ENCODE data around the gene PCDH9. TPM values are rescaled to one million over a fixed set of nuclear protein-coding genes. Genes with fewer than 3 reads are reported as not detected.
A peak's percentile ranks its signal among the peaks of the same experiment; 100 is the strongest.

The PCDH9 gene
- total RNA-seq, 2 experiments from 2014 or later, result 0.14 to 0.17 TPM

DNA sequence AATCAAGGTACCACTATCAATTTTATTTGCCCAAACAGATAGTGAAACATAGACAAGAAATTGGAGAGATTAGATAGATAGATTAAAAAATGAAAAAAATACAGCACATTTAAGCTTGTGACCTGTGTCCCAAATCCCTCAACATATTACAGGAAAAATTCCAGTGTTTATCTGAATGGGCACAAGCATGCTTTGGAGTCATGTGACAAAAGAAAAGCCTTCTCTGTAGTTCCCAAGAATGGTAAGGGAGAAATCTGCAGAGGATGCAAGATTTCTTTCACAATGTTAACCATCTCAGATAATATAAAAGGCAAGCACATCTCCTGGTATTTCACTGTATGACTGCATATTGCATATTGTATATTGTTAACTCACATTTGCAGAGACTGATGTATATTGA, 168.0 kb downstream of the PCDH9 start:
- Mint-ChIP-seq H3K4me1 (no peaks in the 10 kb centered on the region), H3K36me3 (no peaks in the 10 kb centered on the region), H3K9me3 (no peaks in the 10 kb centered on the region), H3K4me3 (no peak overlapping the region), H3K27ac (no peak overlapping the region), H3K27me3 (no peaks in the 10 kb centered on the region)
- ATAC-seq (ENCODE audit: low read depth) (no peak), DNase-seq (no peak)
- POLR2A ChIA-PET, result no interaction called here

DNA sequence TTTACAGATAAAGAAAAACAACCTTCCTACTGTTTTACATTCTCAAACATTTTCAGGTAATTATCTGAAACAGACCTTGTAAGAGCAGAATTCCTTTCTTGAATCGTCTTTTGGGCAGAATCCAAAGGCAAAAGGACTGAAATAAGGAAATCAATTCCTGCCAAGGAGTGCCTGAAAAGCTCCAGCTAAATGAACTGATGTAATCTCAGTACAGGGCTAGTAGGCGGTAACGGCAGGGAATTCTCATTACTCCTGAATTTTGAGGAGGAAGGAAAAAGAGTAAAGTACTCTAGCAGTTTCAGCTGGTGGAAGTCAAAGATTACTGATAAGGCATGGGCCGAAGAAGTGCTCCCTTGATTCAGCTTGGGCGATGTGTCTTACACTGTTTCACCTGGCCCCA, 168.4 kb downstream of the PCDH9 start:
- no peaks in the 10 kb centered on the region for H3K9me3 Mint-ChIP-seq
- ATAC-seq (ENCODE audit: low read depth), result no peak
- H3K27ac Mint-ChIP-seq, result no peak overlapping the region
- H3K4me3 Mint-ChIP-seq, result no peak overlapping the region
- H3K4me1 Mint-ChIP-seq, result no peaks in the 10 kb centered on the region
- H3K36me3 Mint-ChIP-seq, result no peaks in the 10 kb centered on the region
- no peaks in the 10 kb centered on the region for H3K27me3 Mint-ChIP-seq
- POLR2A ChIA-PET, result no interaction called here
- no peak for DNase-seq

DNA sequence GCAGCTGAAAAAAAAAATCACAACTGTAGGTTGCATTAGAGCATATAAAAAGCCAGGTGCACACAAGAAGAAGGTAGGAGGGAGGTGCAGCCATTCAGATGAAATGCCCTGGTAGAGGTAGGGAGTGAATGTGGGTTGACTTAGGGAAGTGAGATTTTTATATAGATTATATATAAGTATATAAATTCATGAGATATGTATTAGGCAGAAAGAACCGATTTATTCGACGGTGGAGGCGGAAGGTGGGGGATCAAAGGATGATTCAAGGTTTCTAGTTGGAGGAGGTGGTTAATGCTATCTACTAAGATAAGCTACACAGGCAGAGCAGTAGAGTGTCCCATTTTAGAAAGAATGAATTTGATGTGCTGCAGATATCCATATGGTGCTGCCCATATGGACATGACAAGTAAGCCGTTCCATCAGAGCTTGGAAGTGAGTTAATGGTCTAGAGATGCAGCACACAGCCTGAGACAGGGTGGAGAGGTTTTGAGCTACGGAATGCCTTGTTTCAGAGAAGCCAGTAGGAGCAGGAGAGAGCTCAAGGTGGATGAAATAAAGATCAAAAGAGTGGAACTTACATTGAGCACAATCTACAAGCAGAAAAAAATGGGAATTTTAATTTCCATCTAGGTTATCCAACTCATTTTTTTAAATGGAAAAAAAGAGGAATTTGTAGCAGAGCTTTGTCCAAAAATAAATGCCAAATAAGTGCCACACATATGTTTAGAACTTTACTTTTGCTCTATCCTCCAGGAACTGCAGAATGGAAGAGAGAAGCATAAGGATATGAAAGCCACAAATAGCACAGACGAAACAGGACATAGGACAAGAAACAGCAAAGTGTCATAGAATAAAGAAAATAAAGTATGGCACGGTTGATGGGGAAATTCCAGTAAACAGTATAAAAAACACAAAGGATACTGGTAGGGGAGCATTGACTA, 177.3 kb downstream of the PCDH9 start:
- Mint-ChIP-seq H3K9me3 (no peaks in the 10 kb centered on the region), H3K27me3 (no peaks in the 10 kb centered on the region), H3K27ac (no peak overlapping the region), H3K4me1 (peaks cover 4% of the 10 kb centered on the region), H3K36me3 (no peaks in the 10 kb centered on the region), H3K4me3 (no peak overlapping the region)
- DNase-seq (no peak), ATAC-seq (ENCODE audit: low read depth) (no peak)
- POLR2A ChIA-PET, result no interaction called here

DNA sequence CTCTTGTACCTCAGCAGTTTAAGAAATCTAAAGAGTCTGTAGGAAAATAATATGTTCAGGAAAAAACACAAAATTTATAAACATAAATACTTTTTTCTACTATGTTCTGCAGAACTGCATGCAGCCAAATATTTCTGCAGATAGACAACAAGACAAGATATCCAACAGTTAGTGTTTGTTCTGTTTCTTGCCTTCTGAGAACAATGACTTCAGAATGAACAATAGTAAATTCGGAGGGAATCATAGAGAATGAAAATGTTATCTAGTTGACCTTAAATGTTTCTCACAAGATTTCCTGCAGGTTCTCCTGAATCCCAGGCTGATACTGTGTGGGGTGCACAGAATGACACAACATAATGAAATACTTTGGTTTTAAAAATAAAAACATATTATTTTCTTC, 180.4 kb downstream of the PCDH9 start:
- Mint-ChIP-seq H3K27me3 (peaks cover 2% of the 10 kb centered on the region), H3K4me3 (no peak overlapping the region), H3K27ac (no peak overlapping the region), H3K9me3 (no peaks in the 10 kb centered on the region), H3K4me1 (peaks cover 4% of the 10 kb centered on the region), H3K36me3 (no peaks in the 10 kb centered on the region)
- POLR2A ChIA-PET, result no interaction called here
- no peak for ATAC-seq (ENCODE audit: low read depth)
- DNase-seq, result no peak

DNA sequence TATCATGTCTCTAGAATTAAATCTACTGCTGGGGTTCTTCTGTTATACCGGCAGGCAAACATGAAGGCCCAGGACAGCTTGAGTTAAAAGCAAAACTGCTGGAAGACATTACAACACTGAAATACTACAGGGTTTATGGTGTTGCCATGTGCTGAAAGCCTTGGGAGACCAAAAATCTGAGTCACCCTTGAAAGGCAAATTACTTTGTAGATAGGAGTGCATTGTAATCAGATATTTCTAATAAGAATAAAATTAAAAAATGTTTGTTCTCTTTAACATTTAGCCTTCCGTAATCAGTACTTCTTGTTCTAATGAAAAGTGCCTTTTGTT, 181.3 kb downstream of the PCDH9 start:
- DNase-seq (no peak), ATAC-seq (ENCODE audit: low read depth) (no peak)
- Mint-ChIP-seq H3K4me1 (peaks cover 4% of the 10 kb centered on the region), H3K4me3 (no peak overlapping the region), H3K27me3 (peaks cover 2% of the 10 kb centered on the region), H3K36me3 (no peaks in the 10 kb centered on the region), H3K27ac (no peak overlapping the region), H3K9me3 (no peaks in the 10 kb centered on the region)
- POLR2A ChIA-PET, result no interaction called here

DNA sequence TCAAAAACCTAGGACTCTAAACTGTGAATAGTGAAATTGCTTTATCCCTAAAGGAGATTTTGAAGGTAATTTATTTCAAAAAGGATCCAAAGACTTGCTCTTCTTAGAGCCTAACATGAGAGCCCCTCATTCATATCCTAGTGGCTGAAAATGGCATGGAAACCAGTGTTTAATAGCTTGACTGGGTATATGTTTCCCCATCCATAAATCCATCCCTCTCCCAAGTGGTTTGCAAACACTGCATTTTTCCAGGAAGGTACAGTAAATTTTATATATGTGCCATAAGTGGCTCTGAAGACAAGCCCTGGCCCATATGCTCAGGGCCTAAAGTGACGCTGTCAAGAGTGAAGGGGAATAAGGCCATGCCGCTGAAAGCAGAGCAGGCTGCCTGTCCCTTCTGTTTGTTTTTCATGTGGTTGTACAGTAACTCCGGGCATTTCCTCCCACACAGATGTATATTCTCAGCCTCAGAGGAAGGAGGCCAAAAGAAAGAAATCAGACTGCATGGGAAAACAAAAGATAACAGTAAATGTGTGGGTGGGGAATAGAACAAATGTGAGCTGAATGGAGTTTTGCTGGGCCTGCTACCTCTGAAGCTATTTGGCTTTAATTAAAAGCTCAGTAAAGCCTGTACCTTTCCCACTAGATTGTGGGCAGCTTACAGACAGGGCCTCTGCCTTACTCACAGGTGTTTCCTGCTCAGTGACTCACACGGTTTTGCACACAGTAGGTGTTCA, 181.9 kb downstream of the PCDH9 start:
- POLR2A ChIA-PET, result no interaction called here
- peak; percentile 26 for ATAC-seq (ENCODE audit: low read depth)
- Mint-ChIP-seq H3K36me3 (no peaks in the 10 kb centered on the region), H3K9me3 (no peaks in the 10 kb centered on the region), H3K27me3 (peaks cover 2% of the 10 kb centered on the region), H3K4me3 (no peak overlapping the region), H3K4me1 (peaks cover 4% of the 10 kb centered on the region), H3K27ac (no peak overlapping the region)
- no peak for DNase-seq

DNA sequence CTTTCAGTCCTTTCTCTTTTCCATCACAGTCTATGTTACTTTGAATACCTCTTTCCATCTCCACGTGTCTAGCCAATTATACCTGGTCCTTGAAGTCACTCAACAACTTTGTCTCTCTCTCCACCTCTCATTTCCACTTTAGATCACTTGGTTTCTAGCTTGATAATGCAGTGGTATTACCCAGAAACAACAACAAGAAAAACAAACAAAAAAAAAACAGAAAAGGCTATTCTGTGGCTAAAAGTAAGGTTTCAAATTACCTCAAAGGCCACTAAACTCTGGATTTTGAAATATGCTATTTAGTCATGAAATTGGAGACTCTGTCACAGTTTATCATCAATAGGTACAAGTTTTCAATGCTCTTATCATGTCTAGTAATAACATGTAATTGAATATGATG, 184.8 kb downstream of the PCDH9 start:
- Mint-ChIP-seq H3K27me3 (peaks cover 2% of the 10 kb centered on the region), H3K27ac (no peak overlapping the region), H3K36me3 (no peaks in the 10 kb centered on the region), H3K4me3 (no peak overlapping the region), H3K9me3 (no peaks in the 10 kb centered on the region), H3K4me1 (peaks cover 4% of the 10 kb centered on the region)
- POLR2A ChIA-PET, result no interaction called here
- DNase-seq (no peak), ATAC-seq (ENCODE audit: low read depth) (no peak)

DNA sequence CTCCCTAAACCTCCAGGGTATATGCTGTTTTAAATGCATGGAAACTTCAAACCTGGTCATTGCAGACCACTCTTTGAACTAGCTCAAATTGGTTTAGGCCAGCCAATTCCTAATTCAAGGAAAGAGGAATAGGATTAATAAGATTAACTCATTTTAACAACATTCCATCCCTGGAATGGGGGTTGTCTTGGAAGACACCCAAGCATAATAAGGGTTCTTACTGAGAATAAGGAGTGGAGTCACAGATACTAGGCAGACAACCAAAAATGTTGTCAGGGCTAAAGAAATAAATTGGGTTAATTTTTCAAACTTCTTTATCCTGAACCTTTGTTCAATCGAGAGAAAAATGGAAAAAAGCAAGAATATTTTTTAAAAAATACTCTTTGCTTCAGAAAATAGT, 186.2 kb downstream of the PCDH9 start:
- no peak overlapping the region for H3K4me3 Mint-ChIP-seq
- POLR2A ChIA-PET, result no interaction called here
- ATAC-seq (ENCODE audit: low read depth), result no peak
- no peaks in the 10 kb centered on the region for H3K9me3 Mint-ChIP-seq
- peaks cover 4% of the 10 kb centered on the region for H3K4me1 Mint-ChIP-seq
- H3K27me3 Mint-ChIP-seq, result peaks cover 2% of the 10 kb centered on the region
- H3K27ac Mint-ChIP-seq, result no peak overlapping the region
- DNase-seq, result no peak
- H3K36me3 Mint-ChIP-seq, result no peaks in the 10 kb centered on the region

DNA sequence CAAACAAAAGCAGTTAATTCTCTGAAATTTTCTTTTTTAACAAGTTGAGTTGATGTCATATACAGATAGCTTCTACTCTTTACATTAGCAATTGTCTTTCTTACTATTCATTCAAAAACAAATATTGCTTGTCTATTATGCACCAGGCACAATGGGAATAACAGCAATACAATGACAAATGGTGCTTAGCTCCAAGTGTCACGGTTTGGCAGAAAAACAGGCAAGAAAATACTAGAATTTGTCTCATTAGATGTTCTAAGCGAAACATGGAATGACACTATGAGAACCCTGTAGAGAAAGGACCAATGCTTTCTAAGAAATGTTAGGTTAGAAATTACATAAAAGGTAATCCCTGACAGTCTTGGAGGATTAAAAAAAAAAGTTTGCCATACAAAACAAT, 187.6 kb downstream of the PCDH9 start:
- Mint-ChIP-seq H3K27me3 (peaks cover 2% of the 10 kb centered on the region), H3K4me3 (no peak overlapping the region), H3K36me3 (no peaks in the 10 kb centered on the region), H3K27ac (no peak overlapping the region), H3K4me1 (no peaks in the 10 kb centered on the region), H3K9me3 (no peaks in the 10 kb centered on the region)
- no peak for ATAC-seq (ENCODE audit: low read depth)
- POLR2A ChIA-PET, result no interaction called here
- DNase-seq, result no peak

DNA sequence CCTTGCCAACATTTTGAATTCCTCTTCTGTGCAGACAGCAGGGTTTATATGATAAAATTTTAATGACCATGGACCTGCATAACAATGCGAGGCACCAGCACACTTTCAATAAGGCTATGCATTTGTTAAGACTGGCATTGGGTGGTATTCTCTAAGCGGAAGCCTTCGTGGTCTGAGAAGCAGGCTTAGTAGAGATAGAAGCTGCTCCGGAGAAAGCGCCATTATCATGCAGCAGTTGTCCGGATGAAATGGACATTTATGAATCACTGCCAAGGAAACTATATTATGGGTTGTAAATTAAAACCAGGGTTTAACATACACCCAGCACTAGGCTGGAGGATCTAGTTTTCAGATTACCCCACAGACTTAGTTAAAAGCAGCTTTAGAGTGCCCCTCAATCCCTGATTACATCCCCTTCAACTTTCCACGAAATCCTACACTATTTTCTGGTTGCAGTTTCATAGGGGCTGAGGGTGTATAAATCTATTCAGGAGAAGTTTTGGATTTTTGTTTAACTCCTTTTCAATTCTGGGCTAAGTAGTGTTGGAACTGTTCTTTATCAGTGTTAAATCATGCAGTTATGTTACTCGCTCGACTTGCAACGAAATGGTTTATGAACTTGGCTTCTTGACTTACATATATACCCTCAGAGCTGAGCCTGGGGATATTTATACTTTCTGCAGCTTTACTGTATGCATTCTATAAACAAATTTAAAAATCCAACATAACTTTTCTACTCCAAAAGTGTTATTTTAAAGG, 193.3 kb downstream of the PCDH9 start:
- DNase-seq, result no peak
- no peaks in the 10 kb centered on the region for H3K36me3 Mint-ChIP-seq
- no peak overlapping the region for H3K27ac Mint-ChIP-seq
- H3K4me1 Mint-ChIP-seq, result no peaks in the 10 kb centered on the region
- no peak for ATAC-seq (ENCODE audit: low read depth)
- POLR2A ChIA-PET, result no interaction called here
- H3K9me3 Mint-ChIP-seq, result no peaks in the 10 kb centered on the region
- no peaks in the 10 kb centered on the region for H3K27me3 Mint-ChIP-seq
- H3K4me3 Mint-ChIP-seq, result no peak overlapping the region

DNA sequence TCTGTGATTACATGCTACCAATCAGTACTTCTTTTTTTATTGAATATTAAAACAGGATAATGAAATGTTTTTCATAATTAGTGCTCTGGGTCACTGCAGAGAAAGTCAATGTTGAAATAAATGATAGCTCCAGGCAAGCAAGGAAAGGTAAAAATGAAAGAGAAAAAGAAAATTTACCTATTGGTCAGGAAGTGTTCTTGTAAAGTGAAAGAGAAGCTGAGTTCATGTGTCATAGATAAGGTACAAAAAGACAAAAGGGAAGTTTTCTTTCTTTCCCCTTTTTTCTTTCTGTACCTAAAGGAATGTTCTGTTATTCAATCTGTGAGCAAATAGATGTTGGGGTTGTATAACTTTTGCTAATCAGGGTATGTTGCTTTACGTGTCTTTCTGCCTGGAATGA, 197.0 kb downstream of the PCDH9 start:
- H3K4me3 Mint-ChIP-seq, result no peak overlapping the region
- H3K27ac Mint-ChIP-seq, result no peak overlapping the region
- no peaks in the 10 kb centered on the region for H3K36me3 Mint-ChIP-seq
- DNase-seq (no peak), ATAC-seq (ENCODE audit: low read depth) (no peak)
- POLR2A ChIA-PET, result no interaction called here
- H3K9me3 Mint-ChIP-seq, result no peaks in the 10 kb centered on the region
- H3K27me3 Mint-ChIP-seq, result no peaks in the 10 kb centered on the region
- H3K4me1 Mint-ChIP-seq, result no peaks in the 10 kb centered on the region

DNA sequence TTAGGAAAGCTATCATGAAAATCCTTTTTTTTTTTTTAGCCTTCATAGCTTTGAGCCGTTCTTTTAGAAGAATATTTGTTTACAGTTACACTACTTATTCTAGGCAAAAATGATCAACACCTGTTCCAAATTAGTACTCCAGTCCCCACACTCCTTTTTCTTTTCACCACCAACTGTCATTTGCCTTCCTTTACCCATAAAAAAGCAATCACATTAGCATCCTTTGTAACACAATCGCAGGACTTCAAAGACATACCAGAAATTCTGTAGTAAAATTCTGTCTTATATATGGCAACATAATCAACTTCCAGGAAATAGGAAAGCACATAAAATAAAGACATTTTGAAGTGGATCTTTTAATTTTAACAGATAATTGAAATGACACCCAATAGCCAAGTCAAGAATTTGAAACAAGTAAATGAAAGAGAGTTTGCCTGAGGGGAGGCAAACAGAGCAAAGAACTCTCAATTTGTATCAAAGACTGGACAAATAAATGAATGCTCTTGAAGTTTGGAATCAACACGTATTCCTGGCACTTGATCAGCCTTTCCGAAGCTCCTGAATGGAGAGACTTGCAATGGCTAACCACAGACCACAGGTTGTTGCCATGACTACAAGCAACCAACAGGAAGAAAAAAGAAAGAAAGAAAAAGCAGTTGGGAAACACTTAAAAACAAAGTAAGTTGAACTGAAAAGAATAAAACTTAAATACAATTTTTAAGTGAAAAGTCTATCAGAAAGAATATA, 206.8 kb downstream of the PCDH9 start:
- Mint-ChIP-seq H3K9me3 (no peaks in the 10 kb centered on the region), H3K4me3 (no peak overlapping the region), H3K27ac (no peak overlapping the region), H3K27me3 (no peaks in the 10 kb centered on the region), H3K4me1 (no peaks in the 10 kb centered on the region), H3K36me3 (no peaks in the 10 kb centered on the region)
- POLR2A ChIA-PET, result no interaction called here
- ATAC-seq (ENCODE audit: low read depth) (no peak), DNase-seq (no peak)

DNA sequence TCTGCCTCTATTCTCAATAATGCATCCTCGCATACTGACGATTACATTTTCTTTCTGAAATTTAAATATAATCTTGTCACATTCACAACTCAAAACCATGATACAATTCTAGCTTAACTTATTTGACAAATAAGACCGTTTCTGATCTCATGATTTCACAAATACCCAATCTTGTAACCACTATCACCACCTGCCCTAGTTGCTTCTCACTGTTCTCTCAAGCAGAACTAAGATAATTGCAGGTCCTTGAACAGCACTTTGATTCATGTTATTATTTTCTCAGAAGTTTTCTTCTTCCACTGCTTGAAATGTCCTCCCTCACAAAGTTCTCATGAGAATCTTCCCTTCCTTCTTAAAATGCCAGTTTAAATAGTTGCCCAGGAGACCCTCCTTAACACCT, 211.4 kb downstream of the PCDH9 start:
- Mint-ChIP-seq H3K4me3 (no peak overlapping the region), H3K36me3 (no peaks in the 10 kb centered on the region), H3K9me3 (peaks cover 1% of the 10 kb centered on the region), H3K27me3 (no peaks in the 10 kb centered on the region), H3K27ac (no peak overlapping the region), H3K4me1 (no peaks in the 10 kb centered on the region)
- POLR2A ChIA-PET, result no interaction called here
- ATAC-seq (ENCODE audit: low read depth), result no peak
- DNase-seq, result no peak

Data from activated naive CD8-positive, alpha-beta T cell treated with anti-CD3 and anti-CD28 coated beads, Interleukin-2, amount 10 ng/mL, durations not matched to agents 7 days and 5 days (primary cell).